ENCODE measurements around the gene HDGF. TPM values are rescaled to one million over a fixed set of nuclear protein-coding genes. Genes with fewer than 3 reads are reported as not detected.

The HDGF gene
- total and polyA plus RNA-seq, 9 of the 15 experiments (the other 6 are each of a cell fraction or from before 2014, with no cell fraction given), result 38.8 to 601 (median 400) TPM

DNA sequence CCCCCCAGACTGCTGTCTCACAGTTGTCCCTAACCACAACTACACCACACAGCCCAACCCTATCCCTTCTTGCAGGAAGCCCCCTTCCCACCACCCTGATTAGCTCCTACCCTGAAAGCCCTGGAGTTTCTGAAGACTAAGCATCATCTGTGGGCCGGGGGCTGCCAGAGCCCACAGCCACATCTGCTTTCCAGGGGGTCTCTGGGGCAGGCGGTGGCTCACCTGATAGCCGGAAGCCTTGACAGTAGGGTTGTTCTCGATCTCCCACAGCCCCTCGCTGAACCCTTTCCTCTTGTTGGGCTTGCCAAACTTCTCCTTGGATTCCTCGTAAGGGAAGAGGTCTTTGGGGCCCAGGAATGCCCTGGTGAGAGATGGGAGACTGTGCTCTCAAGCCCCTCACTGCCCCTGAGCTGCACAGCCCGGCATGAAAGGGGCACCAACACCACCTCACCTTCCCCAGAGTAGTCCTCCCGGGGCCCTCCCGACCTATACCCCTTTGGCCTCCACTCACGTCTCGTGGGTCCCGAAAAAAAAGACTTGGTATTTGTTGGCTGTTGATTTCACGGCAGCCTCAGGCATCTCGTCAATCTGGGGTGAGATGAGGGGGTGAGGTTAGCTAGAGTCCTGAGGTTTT, 6.6 kb downstream of the HDGF start (continued):
- TF ChIP-seq MTF1 (CRISPR knock-in tag; IDR thresholded peaks at IDR 0.05; ENCODE audit: borderline replicate concordance) (no peak), E2F5 (CRISPR knock-in tag; IDR thresholded peaks at IDR 0.05) (no peak), THRAP3 (IDR thresholded peaks at IDR 0.05; ENCODE audit: borderline replicate concordance) (no peak), TOE1 (IDR thresholded peaks at IDR 0.05; ENCODE audit: borderline replicate concordance) (no peak), TOE1 (CRISPR knock-in tag; IDR thresholded peaks at IDR 0.05; ENCODE audit: borderline replicate concordance, low read depth) (no peak)

GRCh38 chr1:156744344-156744743, 7.1 kb downstream of the HDGF start:
- WGBS (ENCODE audit: insufficient coverage, low coverage, missing lambda C conversion rate), result 93% methylated on average over 5 of the region's 12 CpGs
- Histone ChIP-seq H3K36me3 (ENCODE audit: control insufficient read depth, insufficient read depth, low read length) (peaks cover 72% of the 10 kb centered on the region), H3K9me1 (ENCODE audit: control insufficient read depth, insufficient read depth, low read length) (no peaks in the 10 kb centered on the region), H3K9ac (ENCODE audit: insufficient read depth in 1 of 2, low read depth in 2 of 2, low read length in 2 of 2) (no peak overlapping the region; a peak in 1 of 4 replicates), H3K27me3 (ENCODE audit: control insufficient read depth in 2 of 2, insufficient read depth in 2 of 2, low read length in 2 of 2) (no peaks in the 10 kb centered on the region), H4K20me1 (replicated peaks; ENCODE audit: control insufficient read depth, insufficient read depth, low read length) (peaks cover 26% of the 10 kb centered on the region), H3K4me3 (no peak overlapping the region), H3K4me1 (replicated peaks in 1 of 2; ENCODE audit: control insufficient read depth in 2 of 2, insufficient read depth in 2 of 2, low read length in 2 of 2) (peaks cover 44 to 50% of the 10 kb centered on the region in 2 experiments), H2AFZ (ENCODE audit: low read depth, low read length) (no peak overlapping the region), H3K4me2 (ENCODE audit: insufficient read depth, low read length) (no peak overlapping the region), H3K27ac (ENCODE audit: extremely low read depth, low read depth, low read length) (no peak overlapping the region), H3K79me2 (ENCODE audit: control insufficient read depth, insufficient read depth, low read length) (peaks cover 69% of the 10 kb centered on the region), H3K9me3 (replicated peaks; ENCODE audit: control insufficient read depth, insufficient read depth, low read depth, low read length) (no peaks in the 10 kb centered on the region)
- POLR2A ChIA-PET, result interaction anchor here (0.6 to 1.3 kb wide), 3 partner anchors 16 to 213 kb away, joined by 3 to 5 read pairs (median 3); partner anchors contain the start of genes ISG20L2, METTL25B and PRCC
- BruUV-seq (replicated peaks), result no TSS peak
- ATAC-seq (no peak), DNase-seq (ENCODE audit: extremely low read depth in 1 of 4, low spot score in 3 of 4) (no peak), FAIRE-seq (no peak)
- intact Hi-C loops (cut with micrococcal nuclease) (no loop called here), in situ Hi-C loops (cut with MboI) (loop anchor here (25.0 kb wide), 1 partner anchor 1432 kb away; the partner anchor contains the start of genes FDPS, PKLR and RUSC1)
- CTCF ChIA-PET (ENCODE audit: low intra/inter-chr PET ratio), result no interaction called here
- TF ChIP-seq ETV6 (IDR thresholded peaks at IDR 0.05; ENCODE audit: borderline replicate concordance in 1 of 2, low read depth in 2 of 2, low read length in 1 of 2) (no peak), ETV6 (CRISPR knock-in tag; IDR thresholded peaks at IDR 0.05; ENCODE audit: borderline replicate concordance) (no peak), POLR2B (IDR thresholded peaks at IDR 0.05; ENCODE audit: low read depth, partially characterized antibody) (no peak), ETV5 (CRISPR knock-in tag; IDR thresholded peaks at IDR 0.05; ENCODE audit: low read depth) (no peak), FOXP4 (CRISPR knock-in tag; IDR thresholded peaks at IDR 0.05; ENCODE audit: borderline replicate concordance) (no peak), PATZ1 (CRISPR knock-in tag; IDR thresholded peaks at IDR 0.05; ENCODE audit: borderline replicate concordance) (no peak), SMC3 (conservative IDR thresholded peaks at IDR 0.05; ENCODE audit: insufficient read depth, low read depth, low read length) (no peak), HNRNPUL1 (IDR thresholded peaks at IDR 0.05; ENCODE audit: low read length) (no peak)

Data from K562 (cell line).